Measurements from ENCODE around the gene TMEM150B.

The TMEM150B gene

DNA sequence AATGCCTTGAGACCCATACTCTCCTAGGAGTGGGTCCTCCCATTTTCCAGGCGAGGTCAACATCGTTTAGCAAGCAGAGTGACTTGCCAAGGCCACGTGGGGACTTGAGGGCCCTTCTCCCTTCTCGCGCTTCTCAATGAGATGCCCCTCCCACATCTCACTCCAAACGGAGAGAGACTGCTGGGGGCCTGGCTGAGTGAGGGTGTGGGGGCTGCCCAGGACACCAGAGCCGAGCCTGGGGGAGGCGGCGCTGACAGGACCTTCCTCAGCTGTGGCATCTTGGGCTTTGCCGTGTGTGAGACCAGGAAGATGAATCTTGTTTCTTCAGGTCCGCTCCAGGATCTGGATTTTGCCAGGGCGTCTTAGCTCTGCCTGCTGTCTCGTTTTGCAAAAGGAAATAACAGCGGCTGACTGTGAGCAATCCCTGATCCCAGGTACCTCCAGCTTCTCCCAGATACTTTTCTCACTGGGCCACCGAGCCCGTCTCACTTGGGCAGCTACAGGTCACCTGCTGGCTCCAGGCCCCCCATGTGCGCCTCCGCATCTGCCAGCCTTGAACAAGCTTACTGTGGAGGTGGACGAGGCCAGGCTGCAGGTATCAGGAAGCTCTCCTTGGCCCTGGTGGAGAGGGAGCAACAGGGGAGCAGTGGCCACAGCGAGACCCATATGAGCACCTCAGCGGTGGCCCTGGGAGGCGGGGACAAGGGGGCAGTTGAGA, 23.3 kb upstream of the TMEM150B start:
- no peak overlapping the region for H3K4me3 ChIP-seq (ENCODE audit: control insufficient read depth, low read depth, low read length)
- no peak for DNase-seq (ENCODE audit: low read depth)
- TF ChIP-seq, protein P1, sequence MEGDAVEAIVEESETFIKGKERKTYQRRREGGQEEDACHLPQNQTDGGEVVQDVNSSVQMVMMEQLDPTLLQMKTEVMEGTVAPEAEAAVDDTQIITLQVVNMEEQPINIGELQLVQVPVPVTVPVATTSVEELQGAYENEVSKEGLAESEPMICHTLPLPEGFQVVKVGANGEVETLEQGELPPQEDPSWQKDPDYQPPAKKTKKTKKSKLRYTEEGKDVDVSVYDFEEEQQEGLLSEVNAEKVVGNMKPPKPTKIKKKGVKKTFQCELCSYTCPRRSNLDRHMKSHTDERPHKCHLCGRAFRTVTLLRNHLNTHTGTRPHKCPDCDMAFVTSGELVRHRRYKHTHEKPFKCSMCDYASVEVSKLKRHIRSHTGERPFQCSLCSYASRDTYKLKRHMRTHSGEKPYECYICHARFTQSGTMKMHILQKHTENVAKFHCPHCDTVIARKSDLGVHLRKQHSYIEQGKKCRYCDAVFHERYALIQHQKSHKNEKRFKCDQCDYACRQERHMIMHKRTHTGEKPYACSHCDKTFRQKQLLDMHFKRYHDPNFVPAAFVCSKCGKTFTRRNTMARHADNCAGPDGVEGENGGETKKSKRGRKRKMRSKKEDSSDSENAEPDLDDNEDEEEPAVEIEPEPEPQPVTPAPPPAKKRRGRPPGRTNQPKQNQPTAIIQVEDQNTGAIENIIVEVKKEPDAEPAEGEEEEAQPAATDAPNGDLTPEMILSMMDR (conservative IDR thresholded peaks at IDR 0.05; ENCODE audit: control insufficient read depth, insufficient read depth, low read depth, low read length) = no peak

DNA sequence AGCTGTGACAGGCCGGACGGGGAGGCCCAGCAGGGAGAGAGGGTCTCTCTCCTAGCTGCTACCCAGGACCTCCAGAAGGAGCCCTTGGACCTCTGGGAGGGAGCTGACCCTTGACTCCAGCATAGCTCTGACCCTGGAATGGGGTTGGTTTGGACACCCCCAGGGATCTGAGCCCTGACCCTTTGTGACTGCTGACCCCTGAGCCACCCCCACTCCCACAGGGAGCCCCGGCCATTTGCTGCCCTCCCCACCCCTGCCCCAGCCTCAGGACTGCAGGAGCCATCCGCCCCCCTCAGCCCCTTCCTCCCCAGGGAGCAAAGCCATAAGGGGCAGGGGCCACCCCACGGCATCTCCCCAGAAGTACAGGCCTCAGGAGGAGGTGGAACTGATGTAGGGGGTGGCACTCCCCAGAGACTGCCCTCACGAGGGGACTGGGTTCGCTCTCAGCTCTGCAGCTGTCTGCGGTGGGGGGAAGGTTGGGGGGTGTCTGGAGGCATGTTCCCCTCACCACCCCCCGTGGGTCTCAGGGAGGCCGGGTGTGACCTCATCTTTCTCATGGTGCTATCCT, 22.4 kb upstream of the TMEM150B start:
- no peak for DNase-seq (ENCODE audit: low read depth)
- TF ChIP-seq, protein P1 (conservative IDR thresholded peaks at IDR 0.05; ENCODE audit: control insufficient read depth, insufficient read depth, low read depth, low read length) = no peak
- H3K4me3 ChIP-seq (ENCODE audit: control insufficient read depth, low read depth, low read length) = no peak overlapping the region

DNA sequence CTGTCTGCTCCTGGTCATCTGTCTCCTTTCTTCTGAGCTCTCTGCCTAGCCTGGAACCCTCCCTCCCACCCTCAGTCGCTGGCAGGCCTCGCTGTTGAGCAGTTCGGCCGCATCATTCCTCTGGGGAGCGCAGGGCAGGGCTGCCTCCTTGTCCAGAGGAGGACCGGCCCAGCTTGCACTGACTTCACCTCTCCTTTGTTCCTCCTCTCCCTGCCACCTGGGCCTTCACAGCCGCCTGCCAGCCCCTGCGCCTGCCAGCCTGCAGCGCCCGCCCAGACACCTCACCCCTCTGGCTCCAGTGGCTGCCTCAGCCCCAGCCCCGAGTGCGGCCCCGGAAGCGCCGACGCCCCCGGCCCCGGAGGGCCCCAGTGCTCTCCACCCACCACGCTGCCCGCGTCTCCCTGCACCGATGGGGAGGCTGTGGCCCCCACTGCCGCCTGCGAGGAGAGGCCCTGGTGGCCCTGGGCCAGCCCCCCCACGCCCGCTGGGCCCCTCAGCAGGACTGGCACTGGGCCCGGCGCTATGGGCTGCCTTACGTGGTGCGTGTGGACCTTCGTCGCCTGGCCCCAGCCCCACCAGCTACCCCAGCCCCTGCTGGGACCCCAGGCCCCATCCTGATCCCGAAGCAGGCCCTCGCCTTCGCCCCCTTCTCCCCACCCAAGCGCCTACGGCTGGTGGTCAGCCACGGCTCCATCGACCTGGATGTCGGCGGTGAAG, 21.7 kb upstream of the TMEM150B start:
- TF ChIP-seq, protein P1 (conservative IDR thresholded peaks at IDR 0.05; ENCODE audit: control insufficient read depth, insufficient read depth, low read depth, low read length) = no peak
- DNase-seq (ENCODE audit: low read depth) = peak; percentile 25
- H3K4me3 ChIP-seq (ENCODE audit: control insufficient read depth, low read depth, low read length) = no peak overlapping the region

DNA sequence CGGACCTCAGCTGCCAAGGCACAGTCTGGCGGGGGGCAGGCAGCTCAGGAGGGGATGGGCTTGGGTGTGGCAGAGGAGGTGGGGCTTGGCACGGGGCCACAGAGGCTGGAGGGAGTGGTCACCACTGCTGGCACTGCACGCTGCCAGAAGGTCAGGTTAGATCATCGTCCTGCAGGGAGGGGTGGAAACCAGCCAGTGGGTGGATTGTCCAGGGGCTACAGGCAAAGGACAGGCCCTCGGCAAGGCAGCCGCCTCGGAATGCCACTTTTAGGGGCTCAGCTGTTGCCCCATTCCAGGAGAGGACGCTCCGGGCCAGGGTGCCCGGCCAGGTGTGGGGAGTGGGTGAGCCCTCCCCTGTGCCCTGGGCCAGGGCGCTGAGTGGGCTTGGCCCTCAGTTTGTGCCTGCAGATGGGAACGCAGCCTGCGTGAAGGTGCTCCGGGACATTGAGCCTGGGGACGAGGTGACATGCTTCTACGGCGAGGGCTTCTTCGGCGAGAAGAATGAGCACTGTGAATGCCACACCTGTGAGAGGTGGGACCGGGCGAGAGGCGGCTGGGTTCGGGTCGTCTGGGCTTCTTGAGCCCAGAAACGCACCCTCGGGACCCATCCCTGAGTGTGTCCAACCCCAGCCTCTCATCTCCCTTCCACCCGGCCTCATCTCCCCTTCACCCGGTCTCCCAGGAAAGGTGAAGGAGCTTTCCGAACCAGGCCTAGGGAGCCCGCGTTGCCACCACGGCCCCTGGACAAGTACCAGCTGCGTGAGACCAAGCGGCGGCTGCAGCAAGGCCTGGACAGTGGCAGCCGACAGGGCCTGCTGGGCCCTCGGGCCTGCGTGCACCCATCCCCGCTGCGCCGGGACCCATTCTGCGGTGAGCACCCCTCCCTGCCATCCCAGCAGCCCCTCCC, 20.9 kb upstream of the TMEM150B start:
- DNase-seq (ENCODE audit: low read depth) = peak; percentile 80
- TF ChIP-seq, protein P1 (conservative IDR thresholded peaks at IDR 0.05; ENCODE audit: control insufficient read depth, insufficient read depth, low read depth, low read length) = no peak
- H3K4me3 ChIP-seq (ENCODE audit: control insufficient read depth, low read depth, low read length) = no peak overlapping the region

DNA sequence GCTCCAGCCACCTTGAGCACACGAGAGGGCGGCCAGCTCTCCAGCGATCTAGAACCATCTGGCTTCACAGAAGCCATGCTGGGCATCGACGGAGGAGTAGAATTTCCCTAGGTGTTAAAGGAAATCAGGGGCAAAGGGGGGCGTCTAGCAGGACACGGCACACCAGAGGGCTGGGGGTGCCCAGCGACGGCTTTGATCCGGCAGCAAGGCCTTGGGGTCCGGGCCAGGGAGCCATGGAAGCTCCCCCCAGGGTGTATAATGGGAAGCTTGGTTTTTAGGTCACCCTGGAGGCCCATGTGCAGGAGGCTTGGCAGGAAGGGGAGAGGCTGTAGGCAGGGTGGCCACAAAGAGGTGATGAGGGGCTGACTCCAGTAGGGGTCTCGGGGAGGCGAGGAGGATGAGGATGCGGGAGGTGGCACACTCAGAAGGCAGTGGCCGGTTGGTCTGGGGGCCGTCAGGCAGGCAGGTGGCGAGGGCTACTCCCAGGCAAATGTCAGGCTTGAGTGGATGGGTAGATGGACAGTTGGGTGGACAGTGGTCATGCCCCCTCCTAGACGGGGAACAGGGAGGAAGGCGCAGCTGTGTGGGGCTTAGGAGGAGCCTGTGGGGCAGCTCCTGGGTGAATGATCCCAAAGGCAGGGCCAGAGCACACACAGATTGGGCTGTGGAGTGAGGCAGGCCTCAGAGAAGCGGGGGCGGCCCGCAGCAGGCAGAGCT, 20.1 kb upstream of the TMEM150B start:
- TF ChIP-seq, protein P1 (conservative IDR thresholded peaks at IDR 0.05; ENCODE audit: control insufficient read depth, insufficient read depth, low read depth, low read length) = no peak
- DNase-seq (ENCODE audit: low read depth) = no peak
- H3K4me3 ChIP-seq (ENCODE audit: control insufficient read depth, low read depth, low read length) = no peak overlapping the region

DNA sequence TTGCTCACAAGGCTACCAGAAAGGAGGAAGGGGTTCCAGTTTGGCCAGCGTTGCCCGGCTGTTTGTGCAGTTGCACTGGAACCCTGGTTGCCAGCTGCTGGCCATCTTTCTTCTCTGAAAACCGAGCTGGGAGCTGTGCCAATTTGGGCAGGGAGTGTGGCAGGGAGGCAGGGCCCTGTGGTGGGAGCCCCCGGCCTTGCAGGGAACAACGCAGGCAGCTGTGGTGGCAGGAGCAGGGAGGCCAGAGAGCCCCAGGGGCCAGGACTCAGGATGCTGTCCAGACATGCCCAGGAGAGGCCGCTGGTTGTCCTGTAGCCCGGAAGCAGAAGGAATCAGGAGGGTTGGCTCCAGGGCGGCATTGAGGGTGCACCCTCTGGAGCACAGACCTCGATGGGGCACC, 19.3 kb upstream of the TMEM150B start:
- no peak overlapping the region for H3K4me3 ChIP-seq (ENCODE audit: control insufficient read depth, low read depth, low read length)
- no peak for DNase-seq (ENCODE audit: low read depth)
- TF ChIP-seq, protein P1 (conservative IDR thresholded peaks at IDR 0.05; ENCODE audit: control insufficient read depth, insufficient read depth, low read depth, low read length) = no peak
